Measurements from ENCODE around the gene KIN. TPM values are rescaled to one million over a fixed set of nuclear protein-coding genes. Genes with fewer than 3 reads are reported as not detected.
"Not testable (repeated sequence)": the region's sequence is repeated elsewhere in the genome, so short reads cannot be mapped to it uniquely, and the experiment has no call there.

The KIN gene
- polyA plus RNA-seq, 3 donors = 3.0 to 4.6 (median 3.1) TPM

GRCh38 chr10:7787150-7787856 is 490 bp downstream of the KIN start:
- Histone ChIP-seq H2AFZ (ENCODE audit: insufficient read depth, low read depth, low read length, poor library complexity, severe bottlenecking) (peak overlapping the region; percentile 93), H3K4me3 (replicated peaks in 1 of 3; ENCODE audit: low read depth in 2 of 3, low read length in 3 of 3) (peak overlapping the region; percentile 87 to 94 (median 88)), H3K27me3 (ENCODE audit: control insufficient read depth in 2 of 2, insufficient read depth in 2 of 2, low read length in 2 of 2) (no peaks in the 10 kb centered on the region), H3K79me2 (ENCODE audit: insufficient read depth, low read length) (peaks cover 100% of the 10 kb centered on the region), H3K4me1 (ENCODE audit: control insufficient read depth in 1 of 2, insufficient read depth in 2 of 2, low read length in 2 of 2) (peaks cover 27 to 34% of the 10 kb centered on the region in 2 donors), H4K20me1 (ENCODE audit: insufficient read depth, low read length) (peaks cover 75% of the 10 kb centered on the region), H3K9ac (ENCODE audit: insufficient read depth, low read length, poor library complexity, severe bottlenecking) (peak overlapping the region; percentile 97), H3K36me3 (replicated peaks in 1 of 2; ENCODE audit: control insufficient read depth in 1 of 2, insufficient read depth in 2 of 2, low read length in 2 of 2) (peaks cover 5 to 20% of the 10 kb centered on the region in 2 donors), H3K27ac (ENCODE audit: low read depth in 1 of 2, low read length in 2 of 2) (peak overlapping the region; percentile 80 to 91), H3K4me2 (replicated peaks; ENCODE audit: extremely low read depth, low read length, poor library complexity, severe bottlenecking) (peak overlapping the region; percentile 75), H3K9me3 (replicated peaks in 1 of 2; ENCODE audit: control insufficient read depth in 1 of 2, insufficient read depth in 1 of 2, low read length in 2 of 2) (no peaks in the 10 kb centered on the region)
- peaks cover 48% of the 10 kb centered on the region for H3K4me1 Mint-ChIP-seq
- intact Hi-C loops (cut with micrococcal nuclease) = loop anchor here in 1 of 2 donors (2.0 kb wide), 1 partner anchor 31 kb away; the partner anchor contains the start of gene TAF3
- peak in 1 of 3 donors; percentile 22 for DNase-seq
- no peak overlapping the region for H3K27ac Mint-ChIP-seq
- peaks cover 15 to 40% of the 10 kb centered on the region in 2 donors for H3K36me3 Mint-ChIP-seq
- H3K4me3 Mint-ChIP-seq = no peak overlapping the region
- TF ChIP-seq CTCF (IDR thresholded peaks at IDR 0.05) = no peak
- no peaks in the 10 kb centered on the region for H3K27me3 Mint-ChIP-seq (ENCODE audit: low read depth in 3 of 3)
- H3K9me3 Mint-ChIP-seq = no peaks in the 10 kb centered on the region
- WGBS (ENCODE audit: insufficient coverage) = under 1% methylated on average over 23 of the region's 26 CpGs

- intact Hi-C loops (cut with micrococcal nuclease) = loop anchor here in 1 of 2 donors (2.0 kb wide), 1 partner anchor 32 kb away; the partner anchor contains the start of gene TAF3
- H3K4me1 Mint-ChIP-seq = peaks cover 44% of the 10 kb centered on the region
- WGBS (ENCODE audit: insufficient coverage) = no CpG with 5 or more reads among the region's 3 CpGs
Measured at GRCh38 chr10:7786430-7786829, 1.4 kb downstream of the KIN start.

GRCh38 chr10:7782194-7782593 is 5.6 kb downstream of the KIN start:
- H3K27me3 ChIP-seq (ENCODE audit: control insufficient read depth in 2 of 2, insufficient read depth in 2 of 2, low read length in 2 of 2); H2AFZ ChIP-seq (ENCODE audit: insufficient read depth, low read depth, low read length, poor library complexity, severe bottlenecking); H3K9me3 ChIP-seq (replicated peaks in 1 of 2; ENCODE audit: control insufficient read depth in 1 of 2, insufficient read depth in 1 of 2, low read length in 2 of 2); H3K27me3 Mint-ChIP-seq (ENCODE audit: low read depth in 3 of 3); DNase-seq; H3K9me3 Mint-ChIP-seq; H3K4me3 Mint-ChIP-seq; H3K4me3 ChIP-seq (replicated peaks in 1 of 3; ENCODE audit: low read depth in 2 of 3, low read length in 3 of 3); H3K9ac ChIP-seq (ENCODE audit: insufficient read depth, low read length, poor library complexity, severe bottlenecking); H3K27ac Mint-ChIP-seq; H3K4me2 ChIP-seq (replicated peaks; ENCODE audit: extremely low read depth, low read length, poor library complexity, severe bottlenecking); H3K27ac ChIP-seq (ENCODE audit: low read depth in 1 of 2, low read length in 2 of 2); intact Hi-C loops (cut with micrococcal nuclease): not testable (repeated sequence)
- peaks cover 38 to 55% of the 10 kb centered on the region in 2 donors for H3K36me3 ChIP-seq (replicated peaks in 1 of 2; ENCODE audit: control insufficient read depth in 1 of 2, insufficient read depth in 2 of 2, low read length in 2 of 2)
- peaks cover 69% of the 10 kb centered on the region for H3K79me2 ChIP-seq (ENCODE audit: insufficient read depth, low read length)
- H3K4me1 Mint-ChIP-seq = peaks cover 25% of the 10 kb centered on the region
- 86% methylated on average over 6 of the region's 6 CpGs for WGBS (ENCODE audit: insufficient coverage)
- peaks cover 14% of the 10 kb centered on the region in 2 donors for H3K4me1 ChIP-seq (ENCODE audit: control insufficient read depth in 1 of 2, insufficient read depth in 2 of 2, low read length in 2 of 2)
- H4K20me1 ChIP-seq (ENCODE audit: insufficient read depth, low read length) = peaks cover 66% of the 10 kb centered on the region
- H3K36me3 Mint-ChIP-seq = peaks cover 48 to 70% of the 10 kb centered on the region in 2 donors

More at GRCh38 chr10:7786430-7786829, 1.4 kb downstream of the KIN start:
- Histone ChIP-seq H3K79me2 (ENCODE audit: insufficient read depth, low read length) (peaks cover 100% of the 10 kb centered on the region), H4K20me1 (ENCODE audit: insufficient read depth, low read length) (peaks cover 70% of the 10 kb centered on the region), H3K36me3 (replicated peaks in 1 of 2; ENCODE audit: control insufficient read depth in 1 of 2, insufficient read depth in 2 of 2, low read length in 2 of 2) (peaks cover 2 to 19% of the 10 kb centered on the region in 2 donors), H3K4me2 (replicated peaks; ENCODE audit: extremely low read depth, low read length, poor library complexity, severe bottlenecking) (peak overlapping the region; percentile 75), H3K27me3 (ENCODE audit: control insufficient read depth in 2 of 2, insufficient read depth in 2 of 2, low read length in 2 of 2) (no peaks in the 10 kb centered on the region), H3K4me1 (ENCODE audit: control insufficient read depth in 1 of 2, insufficient read depth in 2 of 2, low read length in 2 of 2) (peaks cover 27 to 34% of the 10 kb centered on the region in 2 donors), H3K27ac (ENCODE audit: low read depth in 1 of 2, low read length in 2 of 2) (peak overlapping the region in 1 of 2 donors; percentile 91), H3K9ac (ENCODE audit: insufficient read depth, low read length, poor library complexity, severe bottlenecking) (no peak overlapping the region), H2AFZ (ENCODE audit: insufficient read depth, low read depth, low read length, poor library complexity, severe bottlenecking) (no peak overlapping the region), H3K9me3 (replicated peaks in 1 of 2; ENCODE audit: control insufficient read depth in 1 of 2, insufficient read depth in 1 of 2, low read length in 2 of 2) (no peaks in the 10 kb centered on the region), H3K4me3 (replicated peaks in 1 of 3; ENCODE audit: low read depth in 2 of 3, low read length in 3 of 3) (peak overlapping the region in 1 of 3 experiments; percentile 87)
- H3K27me3 Mint-ChIP-seq (ENCODE audit: low read depth in 3 of 3) = no peaks in the 10 kb centered on the region
- DNase-seq = peak in 1 of 3 donors; percentile 15
- H3K4me3 Mint-ChIP-seq = no peak overlapping the region
- H3K9me3 Mint-ChIP-seq = no peaks in the 10 kb centered on the region
- TF ChIP-seq CTCF (IDR thresholded peaks at IDR 0.05) = no peak
- peaks cover 15 to 40% of the 10 kb centered on the region in 2 donors for H3K36me3 Mint-ChIP-seq
- H3K27ac Mint-ChIP-seq = peak overlapping the region in 4 of 7 donors; percentile 18 to 74 (median 47)

Measured in CD14-positive monocyte (primary cell).